COR-L47 (cell line): Measurements from ENCODE around the gene NDUFV1.
A peak's percentile ranks its signal among the peaks of the same experiment; 100 is the strongest.

Experiments used
- DNase-seq: peaks from one replicate; lab custom pipeline; 2025; lab: John Stamatoyannopoulos, UW

NDUFV1 gene

GRCh38 chr11:67640758-67641337 lies 34.1 kb downstream of the NDUFV1 start:
- no peak for DNase-seq

GRCh38 chr11:67641338-67642172 lies 34.8 kb downstream of the NDUFV1 start:
- DNase-seq: no peak

GRCh38 chr11:67642173-67643120 lies 35.7 kb downstream of the NDUFV1 start:
- no peak for DNase-seq

GRCh38 chr11:67644042-67644441 lies 37.3 kb downstream of the NDUFV1 start:
- no peak for DNase-seq

- DNase-seq: no peak
Observed at GRCh38 chr11:67644472-67645418, 38.0 kb downstream of the NDUFV1 start.

- DNase-seq: no peak
Observed at GRCh38 chr11:67645521-67646461, 39.1 kb downstream of the NDUFV1 start.

GRCh38 chr11:67646535-67647336 lies 40.0 kb downstream of the NDUFV1 start:
- no peak for DNase-seq

GRCh38 chr11:67647471-67647870 lies 40.7 kb downstream of the NDUFV1 start:
- DNase-seq: no peak

GRCh38 chr11:67648140-67648795 lies 41.5 kb downstream of the NDUFV1 start:
- DNase-seq: peak; percentile 56

GRCh38 chr11:67648796-67649613 lies 42.3 kb downstream of the NDUFV1 start:
- no peak for DNase-seq

GRCh38 chr11:67649634-67650510 lies 43.1 kb downstream of the NDUFV1 start:
- no peak for DNase-seq

- no peak for DNase-seq
Observed at GRCh38 chr11:67651976-67652781, 45.4 kb downstream of the NDUFV1 start.

- no peak for DNase-seq
Observed at GRCh38 chr11:67652965-67653845, 46.5 kb downstream of the NDUFV1 start.

- DNase-seq: no peak
Observed at GRCh38 chr11:67654225-67654624, 47.5 kb downstream of the NDUFV1 start.
